ENCODE data around the gene CMSS1. TPM values are rescaled to one million over a fixed set of nuclear protein-coding genes. Genes with fewer than 3 reads are reported as not detected.

Gene CMSS1
- total RNA-seq, 4 donors from 2014 or later, result 11.2 to 16.3 (median 14.1) TPM

DNA sequence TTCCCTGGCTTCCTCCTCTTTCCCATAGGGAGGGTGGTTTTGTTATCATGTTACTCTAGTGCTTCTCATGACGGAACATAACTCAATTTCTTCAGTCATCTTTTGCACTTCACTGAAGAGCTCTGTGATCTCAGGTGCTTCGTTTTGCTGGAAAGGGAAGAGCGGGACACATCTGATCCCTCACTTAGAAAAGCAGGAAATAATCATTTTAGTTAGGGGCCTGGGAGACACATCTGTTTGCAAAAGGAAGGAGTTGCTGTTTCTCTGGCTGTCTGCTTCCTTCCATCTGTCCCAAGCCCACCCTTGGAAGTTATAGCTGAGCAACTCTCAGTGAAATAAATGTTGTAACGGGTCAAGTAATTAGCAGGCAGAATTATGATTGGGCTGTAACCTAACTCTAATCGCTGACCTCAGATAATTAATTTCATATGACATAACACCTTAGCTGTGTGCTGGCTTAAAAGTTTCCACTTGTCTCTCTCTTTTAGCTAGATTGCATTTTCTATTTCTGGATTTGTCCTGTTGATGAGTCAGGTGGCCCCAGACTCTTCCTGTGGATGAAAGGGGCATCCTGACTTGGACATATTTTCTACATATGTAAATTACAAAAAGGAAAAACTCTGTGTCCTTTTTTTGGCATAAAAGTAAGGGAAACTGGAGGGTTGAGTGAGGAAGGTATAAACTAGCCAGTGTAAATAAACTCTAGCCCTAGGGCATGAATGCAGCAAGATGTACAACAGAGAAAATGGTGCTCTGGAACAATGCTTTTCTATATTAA, 307.7 kb downstream of the CMSS1 start:
- no peak for DNase-seq (ENCODE audit: extremely low spot score)
- no peak for TF ChIP-seq POLR2A (IDR thresholded peaks at IDR 0.05; ENCODE audit: low read depth)
- TF ChIP-seq POLR2AphosphoS5 (IDR thresholded peaks at IDR 0.05), result no peak
- TF ChIP-seq EP300 (IDR thresholded peaks at IDR 0.05), result no peak
- TF ChIP-seq, protein P1, sequence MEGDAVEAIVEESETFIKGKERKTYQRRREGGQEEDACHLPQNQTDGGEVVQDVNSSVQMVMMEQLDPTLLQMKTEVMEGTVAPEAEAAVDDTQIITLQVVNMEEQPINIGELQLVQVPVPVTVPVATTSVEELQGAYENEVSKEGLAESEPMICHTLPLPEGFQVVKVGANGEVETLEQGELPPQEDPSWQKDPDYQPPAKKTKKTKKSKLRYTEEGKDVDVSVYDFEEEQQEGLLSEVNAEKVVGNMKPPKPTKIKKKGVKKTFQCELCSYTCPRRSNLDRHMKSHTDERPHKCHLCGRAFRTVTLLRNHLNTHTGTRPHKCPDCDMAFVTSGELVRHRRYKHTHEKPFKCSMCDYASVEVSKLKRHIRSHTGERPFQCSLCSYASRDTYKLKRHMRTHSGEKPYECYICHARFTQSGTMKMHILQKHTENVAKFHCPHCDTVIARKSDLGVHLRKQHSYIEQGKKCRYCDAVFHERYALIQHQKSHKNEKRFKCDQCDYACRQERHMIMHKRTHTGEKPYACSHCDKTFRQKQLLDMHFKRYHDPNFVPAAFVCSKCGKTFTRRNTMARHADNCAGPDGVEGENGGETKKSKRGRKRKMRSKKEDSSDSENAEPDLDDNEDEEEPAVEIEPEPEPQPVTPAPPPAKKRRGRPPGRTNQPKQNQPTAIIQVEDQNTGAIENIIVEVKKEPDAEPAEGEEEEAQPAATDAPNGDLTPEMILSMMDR (IDR thresholded peaks at IDR 0.05), result no peak
- WGBS, result 64% methylated on average over 5 of the region's 5 CpGs
- Histone ChIP-seq H3K27me3 (no peaks in the 10 kb centered on the region), H3K4me3 (no peak overlapping the region), H3K36me3 (no peaks in the 10 kb centered on the region), H3K4me1 (peaks cover 17 to 61% (median 48%) of the 10 kb centered on the region in 4 donors), H3K27ac (replicated peaks in 1 of 4) (peak overlapping the region in 1 of 4 donors; percentile 15), H3K9me3 (no peaks in the 10 kb centered on the region)
- intact Hi-C loops (cut with DNase I), result no loop called here

DNA sequence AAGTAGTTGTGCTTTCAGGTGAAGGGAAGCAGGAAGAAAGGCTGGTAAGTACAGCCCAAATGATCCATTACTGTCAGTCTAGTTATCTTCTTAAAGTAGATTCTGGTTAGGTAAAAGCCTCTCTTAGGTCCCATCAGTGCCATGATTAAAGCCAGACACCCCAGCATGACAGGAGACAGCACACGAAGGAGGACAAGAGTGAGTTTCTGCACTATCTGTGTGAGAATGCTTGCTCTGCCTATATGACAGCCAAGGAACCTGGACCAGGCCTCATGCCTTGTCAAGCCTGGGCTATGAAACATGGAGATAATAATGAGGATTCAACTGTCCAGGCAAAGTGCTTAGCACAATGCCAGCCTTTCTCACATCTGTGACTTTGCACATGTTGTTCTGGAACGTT, 310.1 kb downstream of the CMSS1 start:
- no peaks in the 10 kb centered on the region for H3K27me3 ChIP-seq
- intact Hi-C loops (cut with DNase I), result no loop called here
- no peaks in the 10 kb centered on the region for H3K36me3 ChIP-seq
- H3K9me3 ChIP-seq, result no peaks in the 10 kb centered on the region
- 51% methylated on average over 2 of the region's 2 CpGs for WGBS
- H3K4me3 ChIP-seq, result no peak overlapping the region
- H3K27ac ChIP-seq (replicated peaks in 1 of 4), result peak overlapping the region in 1 of 4 donors; percentile 28
- peaks cover 17 to 58% (median 44%) of the 10 kb centered on the region in 4 donors for H3K4me1 ChIP-seq
- DNase-seq (ENCODE audit: extremely low spot score), result no peak
- no peak for TF ChIP-seq POLR2A (IDR thresholded peaks at IDR 0.05; ENCODE audit: low read depth)
- TF ChIP-seq, protein P1 (IDR thresholded peaks at IDR 0.05), result no peak
- no peak for TF ChIP-seq POLR2AphosphoS5 (IDR thresholded peaks at IDR 0.05)
- no peak for TF ChIP-seq EP300 (IDR thresholded peaks at IDR 0.05)

DNA sequence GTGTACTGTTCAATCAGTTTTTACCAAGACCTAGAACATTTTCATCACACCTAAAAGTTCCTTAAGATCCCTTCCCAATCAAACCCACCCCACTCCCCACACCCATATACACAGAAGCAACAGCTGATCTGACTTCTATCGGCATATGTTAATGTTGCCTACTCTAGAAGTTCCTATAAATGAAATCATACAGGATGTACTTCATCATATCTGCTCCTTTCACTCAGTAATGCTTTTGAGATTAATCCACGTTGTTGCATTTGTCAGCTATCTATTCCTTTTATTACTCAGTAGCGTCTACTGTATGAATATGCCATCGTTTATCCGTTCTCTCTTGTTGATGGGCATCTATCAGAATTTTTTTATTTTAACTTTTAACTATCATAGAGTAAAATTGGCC, 310.9 kb downstream of the CMSS1 start:
- no peaks in the 10 kb centered on the region for H3K27me3 ChIP-seq
- WGBS, result 86% methylated on average over 5 of the region's 5 CpGs
- no peaks in the 10 kb centered on the region for H3K36me3 ChIP-seq
- no peak overlapping the region for H3K4me3 ChIP-seq
- TF ChIP-seq POLR2A (IDR thresholded peaks at IDR 0.05; ENCODE audit: low read depth) (no peak), EP300 (IDR thresholded peaks at IDR 0.05) (no peak), POLR2AphosphoS5 (IDR thresholded peaks at IDR 0.05) (no peak)
- TF ChIP-seq, protein P1 (IDR thresholded peaks at IDR 0.05), result no peak
- H3K9me3 ChIP-seq, result no peaks in the 10 kb centered on the region
- no peak overlapping the region for H3K27ac ChIP-seq (replicated peaks in 1 of 4)
- peaks cover 14 to 50% (median 38%) of the 10 kb centered on the region in 4 donors for H3K4me1 ChIP-seq
- no peak for DNase-seq (ENCODE audit: extremely low spot score)
- intact Hi-C loops (cut with DNase I), result no loop called here

DNA sequence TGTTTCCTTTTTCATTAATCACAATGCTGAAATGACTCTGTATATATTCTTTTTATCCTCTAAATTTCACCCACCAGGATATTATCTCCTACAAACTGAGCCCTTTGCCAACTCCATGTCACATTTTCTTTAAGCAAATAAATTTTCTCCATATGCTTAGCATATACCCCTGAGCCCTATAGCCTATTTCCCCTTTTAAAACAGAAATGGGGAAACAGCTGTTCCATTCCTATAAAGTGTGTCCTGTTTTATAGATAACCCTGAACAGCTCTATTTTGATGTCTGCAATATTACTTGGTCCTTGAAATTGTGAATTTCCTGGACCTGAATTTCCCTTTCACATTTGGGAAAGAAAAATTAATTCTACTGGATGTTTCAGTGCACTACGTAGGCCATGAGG, 312.3 kb downstream of the CMSS1 start:
- no peaks in the 10 kb centered on the region for H3K36me3 ChIP-seq
- TF ChIP-seq, protein P1 (IDR thresholded peaks at IDR 0.05), result no peak
- TF ChIP-seq POLR2A (IDR thresholded peaks at IDR 0.05; ENCODE audit: low read depth) (no peak), EP300 (IDR thresholded peaks at IDR 0.05) (no peak), POLR2AphosphoS5 (IDR thresholded peaks at IDR 0.05) (no peak)
- 91% methylated on average over 1 of the region's 1 CpG for WGBS
- no peak overlapping the region for H3K4me3 ChIP-seq
- DNase-seq (ENCODE audit: extremely low spot score), result no peak
- H3K9me3 ChIP-seq, result no peaks in the 10 kb centered on the region
- H3K27ac ChIP-seq (replicated peaks in 1 of 4), result no peak overlapping the region
- peaks cover under 1 to 37% (median 24%) of the 10 kb centered on the region in 4 donors for H3K4me1 ChIP-seq
- no peaks in the 10 kb centered on the region for H3K27me3 ChIP-seq
- intact Hi-C loops (cut with DNase I), result no loop called here

Measured in esophagus muscularis mucosa (tissue), 4 donors.